A549 (cell line): ENCODE data around the gene PRR15.

Experiments used
- BHLHE40 ChIP-seq: IDR thresholded peaks from 2 replicates; pipeline ENCODE4 v1.6.1; 2012; ENCODE audit warnings: low read depth, low read length, inconsistent platforms
- HDAC2 ChIP-seq: fragments of 200-600 bp; sonication (generic); IDR thresholded peaks from 2 replicates; pipeline ENCODE4 v1.6.1; 2016
- HOXB5 ChIP-seq: fragments of 250-450 bp; sonication (Bioruptor Pico); IDR thresholded peaks from 2 replicates; pipeline ENCODE4 v1.5.0; 2020; ENCODE audit warnings: mild to moderate bottlenecking, moderate library complexity
- NFE2L2 ChIP-seq: fragments of 150-350 bp; conservative IDR thresholded peaks from 2 replicates; pipeline ENCODE4 v1.6.1; 2014; ENCODE audit warnings: low read length
- PBX3 ChIP-seq: IDR thresholded peaks from 2 replicates; pipeline ENCODE4 v1.6.1; 2012
- RAD21 ChIP-seq, 2 experiments: fragments of >200 bp in 1 of 2; sonication (Bioruptor Twin) in 1 of 2; formaldehyde crosslinking in 1 of 2; IDR thresholded peaks in 1 of 2; conservative IDR thresholded peaks in 1 of 2; 2 replicates in 1 of 2; 3 replicates in 1 of 2; pipeline ENCODE4 v1.6.1; 2012 to 2018; ENCODE audit warnings: inconsistent platforms in 1 of 2
- RARB ChIP-seq: fragments of 250-450 bp; sonication (Bioruptor Pico); IDR thresholded peaks from 2 replicates; pipeline ENCODE4 v1.8.0; 2021; ENCODE audit warnings: mild to moderate bottlenecking, moderate library complexity
- SREBF2 ChIP-seq: fragments of 450-650 bp; IDR thresholded peaks from 2 replicates; pipeline ENCODE4 v1.6.1; 2014; ENCODE audit warnings: mild to moderate bottlenecking, moderate library complexity
- USF2 ChIP-seq: fragments of 450-650 bp; IDR thresholded peaks from 2 replicates; pipeline ENCODE4 v1.6.1; 2014; ENCODE audit warnings: antibody characterized with exemption
- TF ChIP-seq, protein P1 (sequence below): fragments of >200 bp; sonication (Bioruptor Twin); formaldehyde crosslinking; IDR thresholded peaks from 3 replicates; pipeline ENCODE4 v1.5.1; 2016
- TF ChIP-seq, protein P2 (sequence below): fragments of 150-350 bp; IDR thresholded peaks from 2 replicates; pipeline ENCODE4 v1.6.1; 2014; ENCODE audit warnings: low read depth, mild to moderate bottlenecking, low read length

- TF ChIP-seq, protein P1, sequence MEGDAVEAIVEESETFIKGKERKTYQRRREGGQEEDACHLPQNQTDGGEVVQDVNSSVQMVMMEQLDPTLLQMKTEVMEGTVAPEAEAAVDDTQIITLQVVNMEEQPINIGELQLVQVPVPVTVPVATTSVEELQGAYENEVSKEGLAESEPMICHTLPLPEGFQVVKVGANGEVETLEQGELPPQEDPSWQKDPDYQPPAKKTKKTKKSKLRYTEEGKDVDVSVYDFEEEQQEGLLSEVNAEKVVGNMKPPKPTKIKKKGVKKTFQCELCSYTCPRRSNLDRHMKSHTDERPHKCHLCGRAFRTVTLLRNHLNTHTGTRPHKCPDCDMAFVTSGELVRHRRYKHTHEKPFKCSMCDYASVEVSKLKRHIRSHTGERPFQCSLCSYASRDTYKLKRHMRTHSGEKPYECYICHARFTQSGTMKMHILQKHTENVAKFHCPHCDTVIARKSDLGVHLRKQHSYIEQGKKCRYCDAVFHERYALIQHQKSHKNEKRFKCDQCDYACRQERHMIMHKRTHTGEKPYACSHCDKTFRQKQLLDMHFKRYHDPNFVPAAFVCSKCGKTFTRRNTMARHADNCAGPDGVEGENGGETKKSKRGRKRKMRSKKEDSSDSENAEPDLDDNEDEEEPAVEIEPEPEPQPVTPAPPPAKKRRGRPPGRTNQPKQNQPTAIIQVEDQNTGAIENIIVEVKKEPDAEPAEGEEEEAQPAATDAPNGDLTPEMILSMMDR, result no peak
- TF ChIP-seq HOXB5 (CRISPR knock-in tag) (no peak), PBX3 (no peak), RARB (no peak), HDAC2 (no peak), RAD21 (conservative IDR thresholded peaks at IDR 0.05 in 1 of 2, IDR thresholded peaks at IDR 0.05 in 1 of 2) (no peak), SREBF2 (no peak), BHLHE40 (no peak), USF2 (no peak), NFE2L2 (no peak)
- TF ChIP-seq, protein P2, sequence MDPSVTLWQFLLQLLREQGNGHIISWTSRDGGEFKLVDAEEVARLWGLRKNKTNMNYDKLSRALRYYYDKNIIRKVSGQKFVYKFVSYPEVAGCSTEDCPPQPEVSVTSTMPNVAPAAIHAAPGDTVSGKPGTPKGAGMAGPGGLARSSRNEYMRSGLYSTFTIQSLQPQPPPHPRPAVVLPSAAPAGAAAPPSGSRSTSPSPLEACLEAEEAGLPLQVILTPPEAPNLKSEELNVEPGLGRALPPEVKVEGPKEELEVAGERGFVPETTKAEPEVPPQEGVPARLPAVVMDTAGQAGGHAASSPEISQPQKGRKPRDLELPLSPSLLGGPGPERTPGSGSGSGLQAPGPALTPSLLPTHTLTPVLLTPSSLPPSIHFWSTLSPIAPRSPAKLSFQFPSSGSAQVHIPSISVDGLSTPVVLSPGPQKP, result no peak
Measured at GRCh38 chr7:29527505-29528108, 36.0 kb upstream of the PRR15 start.
